GM18867 (cell line): Measurements from ENCODE around the gene MSH2.

ENCODE experiments used
- ATAC-seq: cut with Tn5 transposase; IDR thresholded peaks from one replicate; pipeline ENCODE4 v1.9.1; 2021; ENCODE audit warnings: mild to moderate bottlenecking, moderate library complexity; ENCODE audit not compliant: unreplicated experiment

Gene MSH2

DNA sequence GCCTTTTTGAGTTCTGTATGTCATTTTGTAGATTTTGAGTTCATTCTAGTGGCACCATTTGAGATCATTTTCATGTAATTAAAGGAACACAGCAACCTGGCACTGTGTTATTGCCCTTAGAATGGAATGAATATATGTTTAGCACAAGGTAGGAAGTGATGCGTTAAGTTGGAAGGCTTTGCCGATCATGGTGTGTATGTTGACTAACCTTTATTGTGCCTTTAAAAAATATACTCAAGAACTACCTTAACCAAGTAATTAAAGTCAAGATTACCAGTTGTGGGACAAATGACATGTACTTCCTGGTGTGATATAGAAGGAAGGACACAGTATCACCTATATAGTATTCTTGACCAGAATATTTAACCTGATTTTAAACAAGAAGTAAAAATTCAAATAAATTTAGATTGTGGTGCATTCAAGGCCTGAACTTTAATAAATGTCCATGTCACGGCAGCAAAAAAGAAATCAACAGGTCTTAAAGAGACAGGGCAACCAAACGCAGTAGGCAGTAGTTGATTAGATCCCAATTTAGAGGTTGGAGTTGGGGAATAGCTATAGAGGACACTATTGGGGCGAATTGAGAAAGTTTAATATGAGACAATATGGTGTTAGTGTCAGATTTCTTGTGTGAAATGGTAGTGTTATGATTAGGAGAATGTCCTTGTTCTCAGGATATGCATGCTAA, 68.6 kb downstream of the MSH2 start:
- no peak for ATAC-seq

DNA sequence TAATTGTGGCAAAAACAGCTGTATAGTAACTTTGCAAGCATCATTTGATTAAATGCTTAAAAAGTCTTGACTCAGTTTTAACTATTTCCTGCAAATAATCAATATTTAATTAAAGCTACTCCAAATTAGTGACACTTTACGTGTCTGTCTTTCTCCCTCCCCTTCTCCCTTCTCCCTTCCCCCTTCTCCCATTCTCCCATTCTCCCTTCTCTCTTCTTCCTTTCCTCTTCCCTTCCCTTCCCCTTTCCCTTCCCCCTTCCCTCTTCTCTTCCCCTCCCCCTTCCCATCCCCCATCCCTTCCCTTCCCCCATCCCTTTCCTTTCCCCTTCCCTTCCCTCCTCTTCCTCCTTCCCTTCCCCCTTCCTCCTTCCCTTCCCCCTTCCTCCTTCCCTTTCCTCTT, 76.9 kb downstream of the MSH2 start:
- no peak for ATAC-seq

DNA sequence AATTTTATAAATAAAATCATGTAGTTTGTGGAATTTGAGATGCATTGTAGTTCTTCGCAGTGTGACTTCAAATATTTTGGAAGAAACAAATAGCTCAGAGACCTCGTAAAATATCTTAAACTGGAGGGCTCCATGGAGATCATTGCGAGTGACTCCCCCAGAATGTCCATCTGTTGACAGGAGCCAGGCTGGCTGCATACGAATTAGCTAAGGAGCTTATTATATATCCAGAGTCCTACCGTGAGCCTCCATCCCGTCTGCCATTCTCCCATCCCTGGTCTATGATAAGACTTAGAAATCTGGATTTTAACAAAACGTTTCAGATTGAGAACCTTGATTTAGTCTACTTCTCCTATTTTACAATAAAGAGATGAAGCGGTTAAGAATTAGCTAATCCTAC, 80.2 kb downstream of the MSH2 start:
- no peak for ATAC-seq

DNA sequence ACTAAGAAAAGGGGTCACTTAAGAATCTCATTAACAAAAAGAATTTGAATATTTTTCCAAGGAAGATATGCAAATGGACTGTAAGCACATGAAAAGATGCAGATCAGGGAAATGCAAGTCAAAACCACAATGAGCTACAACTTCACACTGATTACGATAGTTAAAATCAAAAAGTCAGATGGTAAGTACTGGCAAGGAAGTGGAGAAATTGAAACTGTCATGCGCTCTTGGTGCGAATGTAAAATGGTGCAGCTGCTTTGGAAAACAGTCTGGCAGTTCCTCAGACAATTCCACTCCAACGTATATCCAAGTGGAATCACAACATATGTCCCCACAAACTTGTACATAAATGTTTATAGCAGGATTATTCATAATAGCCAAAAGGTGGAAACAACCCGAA, 81.4 kb downstream of the MSH2 start:
- ATAC-seq = no peak

DNA sequence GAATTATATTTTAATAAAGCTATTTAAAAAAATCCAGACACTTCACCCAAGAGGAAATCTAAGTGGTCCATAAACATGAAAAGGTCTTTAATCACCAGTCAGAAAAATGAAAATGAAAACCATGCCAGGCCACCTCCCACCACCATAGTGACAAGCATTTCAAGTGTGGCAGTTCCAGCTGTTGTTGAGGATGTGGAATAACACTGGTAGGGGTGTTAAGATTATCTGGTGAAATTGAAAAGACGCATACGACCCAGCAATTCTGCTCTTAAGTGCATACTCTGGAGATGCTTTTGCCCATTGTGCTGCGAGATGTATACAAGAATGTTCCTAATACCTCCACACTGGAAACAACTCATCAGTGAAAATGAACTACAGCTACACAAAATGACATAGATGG, 82.2 kb downstream of the MSH2 start:
- no peak for ATAC-seq

DNA sequence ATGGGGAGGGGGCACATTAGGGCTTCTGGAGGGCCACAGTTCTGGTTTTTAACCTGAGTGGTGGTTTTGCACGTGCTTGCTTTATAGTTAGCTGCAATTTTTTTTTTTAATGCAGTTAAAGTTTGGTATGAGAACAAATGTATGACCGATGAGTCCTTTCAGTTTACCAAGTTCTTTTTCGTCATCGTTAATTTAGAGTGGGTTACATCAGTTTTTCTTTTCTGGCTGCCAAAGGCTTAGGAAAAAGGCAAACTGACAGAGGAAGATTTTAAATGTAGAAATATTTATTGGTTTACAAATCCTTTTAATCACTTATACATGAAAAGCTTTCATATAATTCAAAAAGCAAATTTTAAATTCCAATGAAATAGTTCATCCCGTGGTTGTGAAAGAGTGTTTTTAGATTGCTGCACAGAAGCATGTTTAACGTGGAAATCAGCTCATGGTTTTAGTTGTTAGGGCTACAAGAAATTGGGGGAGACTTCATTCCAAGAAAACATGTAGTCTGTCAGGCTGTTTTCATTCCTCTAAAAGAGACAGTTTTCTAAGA, 82.9 kb downstream of the MSH2 start:
- ATAC-seq = no peak

DNA sequence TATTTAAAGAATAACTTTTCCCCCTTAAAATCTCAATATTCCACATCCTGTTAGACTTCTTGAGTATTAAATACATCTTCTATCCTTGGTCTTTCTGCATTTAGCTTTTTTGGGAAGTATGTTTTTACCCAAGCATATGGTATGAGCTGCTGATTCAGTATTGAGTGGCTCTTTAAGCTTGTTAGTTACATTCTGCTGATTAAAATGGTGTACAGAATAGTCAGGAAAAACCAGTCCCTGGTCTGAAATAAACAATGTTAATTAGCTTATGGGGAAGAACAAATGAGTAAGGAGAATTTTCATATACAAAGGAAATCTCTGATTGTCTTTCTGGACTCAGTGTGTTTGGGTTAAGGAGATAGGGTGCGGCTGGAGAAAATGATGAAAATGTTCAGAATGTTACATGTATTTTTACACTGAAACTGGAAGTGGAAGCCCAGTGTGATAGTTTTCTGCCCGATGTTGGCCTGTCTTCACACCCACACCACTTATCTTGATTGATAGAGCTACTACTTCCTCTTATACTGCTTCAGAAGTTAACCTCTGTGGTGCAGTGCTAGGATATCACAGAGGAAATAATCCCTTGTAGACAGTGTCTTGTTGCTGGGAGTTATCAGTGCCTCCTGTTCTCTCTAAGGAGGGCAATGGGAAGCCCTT, 84.0 kb downstream of the MSH2 start:
- peak; percentile 98 for ATAC-seq

DNA sequence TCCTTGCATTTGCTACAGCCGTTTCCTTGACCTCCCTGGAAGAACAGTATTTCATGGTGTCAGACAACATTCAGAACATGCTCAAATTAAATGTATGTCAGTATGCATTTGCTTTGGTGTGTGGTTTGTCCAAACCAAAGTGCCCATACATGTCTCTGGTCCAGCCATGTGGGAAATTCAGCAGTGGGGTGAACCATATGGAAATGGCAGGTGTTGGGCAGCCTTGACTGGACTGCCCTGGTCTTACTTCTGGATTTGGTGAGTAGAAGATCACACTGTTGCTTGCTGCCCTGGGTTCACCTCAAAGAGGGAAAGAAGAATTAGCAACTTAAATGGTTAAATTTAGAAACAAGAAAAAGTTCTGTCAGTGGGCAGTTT, 84.5 kb downstream of the MSH2 start:
- ATAC-seq = peak; percentile 19

DNA sequence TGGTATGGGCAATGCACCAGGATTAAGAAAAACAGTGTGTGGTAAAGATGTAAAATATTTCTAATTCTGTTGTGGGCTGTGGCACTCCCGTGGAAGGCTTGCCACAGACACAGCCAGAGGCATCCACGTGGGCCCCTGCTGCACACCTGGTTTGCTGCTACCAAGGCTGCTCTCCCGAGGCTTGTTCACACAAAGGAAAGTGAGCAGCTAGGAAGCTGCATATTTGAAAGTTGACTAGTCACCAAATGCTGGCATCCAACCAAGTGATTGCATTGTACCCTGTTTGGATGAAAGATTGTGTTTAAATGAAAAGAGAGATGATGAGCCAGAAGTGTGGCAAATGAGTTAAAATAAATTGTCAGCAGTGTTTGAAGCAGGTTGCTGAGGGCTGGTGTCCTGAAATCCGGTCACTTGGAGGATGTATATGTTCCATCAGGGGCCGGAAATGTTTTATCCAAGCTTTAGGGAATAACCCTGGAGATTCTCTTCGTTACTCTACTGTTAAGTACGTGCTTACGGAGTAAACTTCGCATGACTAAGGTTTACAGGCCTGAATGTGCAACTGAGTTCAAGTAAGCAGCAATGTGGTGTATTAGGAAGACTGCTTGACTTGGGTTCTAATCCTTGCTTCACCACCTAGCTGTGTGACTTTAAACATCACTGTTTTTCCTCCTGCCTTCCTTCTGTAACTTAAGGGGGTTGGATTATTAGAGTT, 86.1 kb downstream of the MSH2 start:
- ATAC-seq = no peak

DNA sequence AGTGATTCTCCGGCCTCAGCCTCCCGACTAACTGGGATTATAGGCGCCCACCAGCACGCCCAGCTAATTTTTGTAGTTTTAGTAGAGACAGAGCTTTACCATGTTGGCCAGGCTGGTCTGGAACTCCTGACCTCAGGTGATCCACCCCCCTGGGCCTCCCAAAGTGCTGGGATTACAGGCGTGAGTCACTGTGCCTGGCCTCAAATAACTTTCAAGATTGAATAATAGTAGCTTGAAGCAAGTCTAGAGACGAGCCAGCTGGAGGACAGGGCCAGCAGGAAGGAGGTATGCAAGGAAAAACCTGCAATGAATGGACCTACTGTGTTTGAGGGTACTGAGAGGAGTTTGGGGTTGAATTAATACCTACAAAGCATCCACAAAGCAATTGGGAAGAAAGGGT, 87.5 kb downstream of the MSH2 start:
- no peak for ATAC-seq

DNA sequence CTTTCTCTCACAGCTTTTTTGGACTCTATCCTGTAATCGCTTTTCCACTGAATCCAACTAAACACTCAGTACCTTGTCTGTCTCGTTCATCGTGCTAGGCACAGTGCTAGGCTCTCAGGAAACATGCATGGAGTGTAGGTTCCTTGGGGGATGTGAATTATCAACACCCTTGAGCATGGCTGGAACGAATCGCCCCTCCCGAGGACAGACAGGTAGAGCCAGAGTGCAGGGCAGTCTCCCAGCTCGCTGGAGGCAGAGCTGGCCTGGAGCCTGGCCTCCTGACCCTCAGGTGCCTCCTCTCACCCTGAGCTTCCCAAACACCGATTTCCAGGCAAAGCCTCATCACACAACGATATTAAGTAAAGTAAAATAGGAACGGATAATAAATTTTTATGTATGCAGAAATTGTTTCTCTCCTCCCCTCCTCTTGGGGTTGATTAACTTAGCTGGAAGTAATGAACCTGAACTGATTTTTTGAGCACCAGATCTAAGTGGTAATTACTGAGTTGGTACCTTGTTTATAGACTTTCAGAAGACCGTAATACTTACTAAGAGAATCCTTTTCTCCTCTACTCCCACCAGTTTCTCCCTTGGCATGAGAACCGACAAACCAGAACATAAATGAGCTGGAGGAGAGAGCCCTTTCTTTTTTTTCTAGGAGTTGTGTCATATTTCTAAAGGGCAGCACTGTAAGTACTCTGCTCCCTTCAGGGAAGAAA, 90.5 kb downstream of the MSH2 start:
- no peak for ATAC-seq

DNA sequence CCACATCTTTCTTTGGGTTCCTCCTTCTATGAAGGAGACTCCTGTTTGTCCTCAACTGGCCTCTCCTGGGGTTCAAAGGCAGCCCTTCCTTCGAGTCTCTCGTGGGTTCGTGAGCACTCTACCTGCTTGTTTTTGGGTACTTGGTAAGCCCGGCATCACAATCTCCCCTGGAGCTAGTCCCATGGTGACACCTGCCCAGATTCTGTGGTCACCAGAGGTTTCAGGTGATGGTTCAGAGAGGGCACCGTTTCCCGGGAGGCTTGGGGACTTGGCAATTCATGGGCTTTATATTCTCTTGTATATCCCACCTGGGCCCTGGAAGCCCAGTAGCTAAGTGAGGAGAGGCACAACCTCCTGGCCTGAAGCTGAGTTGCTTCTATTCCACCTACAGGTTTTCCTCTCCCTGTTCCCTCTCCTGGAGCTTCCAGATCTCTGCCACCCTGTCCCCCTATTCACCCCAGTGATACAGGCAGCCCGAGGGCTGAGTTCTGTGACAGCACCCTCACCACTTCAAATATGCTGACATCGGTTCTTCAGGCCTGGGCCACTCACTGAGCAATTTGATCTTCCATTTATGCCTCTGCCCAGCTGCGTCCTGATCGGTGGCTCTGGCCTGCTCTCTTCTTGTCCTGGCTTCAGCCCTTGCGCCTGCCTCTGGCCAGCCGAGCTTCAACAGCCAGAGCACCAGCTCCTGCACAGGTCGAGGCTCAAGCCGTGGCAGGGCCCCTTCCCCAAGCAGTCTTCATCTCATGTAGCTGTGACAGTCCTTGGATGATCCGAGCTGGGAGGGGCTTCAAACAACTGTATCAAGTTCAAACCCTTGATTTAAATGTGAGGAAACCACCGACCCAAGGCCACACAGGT, 91.5 kb downstream of the MSH2 start:
- no peak for ATAC-seq

DNA sequence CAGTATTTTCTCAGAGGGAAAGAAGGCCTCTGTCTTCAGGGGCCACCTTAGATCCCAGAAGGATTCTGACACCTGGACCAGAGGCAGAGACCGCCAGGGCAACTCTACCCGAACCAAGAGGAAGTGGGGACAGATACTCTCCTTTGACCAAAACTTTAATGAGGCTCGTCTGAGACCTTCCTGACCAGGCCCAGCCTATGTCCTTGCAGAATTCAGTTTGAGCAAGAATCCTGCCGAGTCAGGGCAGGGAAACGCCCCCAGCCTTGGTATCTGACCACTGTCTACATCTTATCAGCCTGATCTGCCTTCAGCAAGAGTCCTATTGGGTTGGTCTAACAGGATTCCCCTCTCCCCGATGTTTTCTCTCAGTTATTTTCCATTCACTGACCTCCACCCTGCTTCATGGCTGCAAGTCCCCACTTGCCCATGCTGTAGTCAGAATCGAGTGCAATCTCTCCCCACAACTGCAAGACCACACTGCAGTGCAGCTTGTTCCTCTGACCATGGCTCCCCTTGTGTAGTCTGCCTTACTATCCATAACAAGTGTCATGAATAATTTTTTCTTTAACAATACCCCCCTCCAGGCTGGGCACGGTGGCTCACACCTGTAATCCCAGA, 95.0 kb downstream of the MSH2 start:
- no peak for ATAC-seq

DNA sequence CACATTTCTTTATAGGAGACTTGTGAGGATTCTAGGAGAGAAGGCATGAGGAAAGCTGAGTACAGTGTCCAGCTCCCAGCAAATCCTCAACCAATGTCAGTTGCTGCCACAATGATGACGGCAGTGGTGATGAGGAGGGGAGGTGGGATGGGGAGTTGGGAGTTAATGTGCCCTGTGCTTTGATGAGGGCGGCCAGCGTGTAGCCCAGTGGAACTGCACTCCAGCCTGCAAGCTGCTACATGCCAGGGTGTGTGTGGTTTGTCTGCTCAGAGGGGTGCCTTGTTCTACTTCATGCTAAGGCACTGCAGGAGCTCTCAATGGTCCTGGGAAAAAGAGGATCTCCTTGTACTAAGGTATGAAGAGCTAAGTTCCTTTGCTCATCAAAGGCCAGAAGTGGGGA, 96.1 kb downstream of the MSH2 start:
- no peak for ATAC-seq

DNA sequence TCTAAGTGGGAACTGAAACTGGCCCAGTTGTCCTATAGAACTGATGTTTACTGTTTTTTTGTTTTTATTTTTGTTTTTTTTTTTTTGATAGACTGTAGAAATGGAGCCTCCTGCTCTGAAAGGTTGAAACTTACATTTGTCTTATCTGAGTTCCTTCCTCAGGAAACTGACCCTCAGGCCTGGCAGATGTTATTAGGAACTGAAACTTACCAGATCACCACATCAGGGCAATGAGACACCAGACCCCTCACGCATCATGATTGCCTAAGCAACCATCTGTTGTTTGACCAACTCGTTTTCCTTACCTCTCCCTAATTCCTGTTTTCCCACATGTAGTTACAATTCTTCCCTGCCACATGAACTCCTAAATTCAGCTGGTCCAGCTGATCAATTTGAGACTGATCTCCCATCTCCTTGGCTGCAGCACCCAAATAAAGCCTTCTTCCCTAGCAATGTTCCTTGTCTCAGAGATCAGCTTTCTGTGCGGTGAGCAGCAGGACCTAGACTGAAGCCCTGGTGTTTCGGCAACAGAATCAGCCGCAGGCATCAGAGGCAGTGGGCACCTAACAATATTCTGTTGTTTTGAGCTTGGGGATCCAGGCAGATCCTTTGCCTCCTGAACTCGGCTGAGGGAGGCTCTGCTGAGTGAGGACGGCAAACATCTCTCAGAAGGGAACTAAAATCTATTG, 96.8 kb downstream of the MSH2 start:
- ATAC-seq = no peak

DNA sequence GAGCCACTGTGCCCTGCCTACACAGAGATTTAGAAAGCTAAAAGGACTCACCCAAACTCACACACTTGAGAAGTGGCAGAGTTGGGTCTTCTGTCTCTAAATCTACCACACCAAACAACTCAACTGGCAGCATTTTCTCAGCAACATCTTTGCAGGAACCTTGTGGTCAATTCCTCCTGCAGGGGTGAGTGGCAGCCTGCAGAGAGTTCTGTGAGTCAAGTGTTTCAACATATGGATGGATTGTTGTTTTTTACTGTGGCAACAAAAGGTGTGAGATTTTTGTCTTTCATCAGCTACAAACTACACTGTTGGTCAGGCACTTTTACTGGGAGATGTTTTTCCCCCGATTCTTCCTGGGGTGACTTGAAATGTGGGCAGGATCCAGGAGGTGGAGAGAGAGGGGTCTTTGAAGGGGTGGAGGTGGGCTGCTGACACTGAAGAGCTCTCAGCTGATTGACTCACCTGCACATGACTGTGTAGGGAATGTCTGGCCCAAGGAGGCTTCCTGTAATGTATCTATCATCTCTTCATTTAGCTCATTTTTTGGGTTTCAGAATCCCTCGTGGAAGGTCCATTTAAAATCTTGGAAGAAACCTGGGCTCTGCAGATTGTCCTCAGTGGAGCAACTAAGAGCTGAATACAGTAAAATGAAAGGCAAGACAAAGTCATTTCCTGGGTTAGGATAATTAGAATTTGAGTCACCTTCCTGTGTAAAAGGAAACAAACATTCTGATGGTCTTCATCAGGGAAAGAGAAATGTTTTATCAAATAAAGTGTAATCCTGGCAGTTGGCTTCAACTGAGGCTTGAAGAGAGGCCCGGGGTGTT, 98.6 kb downstream of the MSH2 start:
- no peak for ATAC-seq

DNA sequence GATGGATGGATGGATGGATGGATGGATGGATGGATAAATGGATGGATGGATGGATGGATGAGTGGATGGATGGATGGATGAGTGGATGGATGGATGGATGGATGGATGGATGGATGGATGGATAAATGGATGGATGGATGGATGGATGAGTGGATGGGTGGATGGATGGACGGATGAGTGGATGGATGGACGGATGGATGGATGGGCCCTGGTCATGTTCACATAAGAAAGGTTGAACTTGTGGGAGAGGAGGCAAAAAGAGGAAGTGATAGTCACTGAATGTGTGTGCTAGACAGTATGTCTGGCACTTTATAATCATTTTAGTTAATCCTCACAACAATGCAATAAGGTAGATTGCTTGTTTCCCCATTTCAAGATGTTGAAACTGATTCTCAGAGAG, 99.5 kb downstream of the MSH2 start:
- ATAC-seq = peak; percentile 72

DNA sequence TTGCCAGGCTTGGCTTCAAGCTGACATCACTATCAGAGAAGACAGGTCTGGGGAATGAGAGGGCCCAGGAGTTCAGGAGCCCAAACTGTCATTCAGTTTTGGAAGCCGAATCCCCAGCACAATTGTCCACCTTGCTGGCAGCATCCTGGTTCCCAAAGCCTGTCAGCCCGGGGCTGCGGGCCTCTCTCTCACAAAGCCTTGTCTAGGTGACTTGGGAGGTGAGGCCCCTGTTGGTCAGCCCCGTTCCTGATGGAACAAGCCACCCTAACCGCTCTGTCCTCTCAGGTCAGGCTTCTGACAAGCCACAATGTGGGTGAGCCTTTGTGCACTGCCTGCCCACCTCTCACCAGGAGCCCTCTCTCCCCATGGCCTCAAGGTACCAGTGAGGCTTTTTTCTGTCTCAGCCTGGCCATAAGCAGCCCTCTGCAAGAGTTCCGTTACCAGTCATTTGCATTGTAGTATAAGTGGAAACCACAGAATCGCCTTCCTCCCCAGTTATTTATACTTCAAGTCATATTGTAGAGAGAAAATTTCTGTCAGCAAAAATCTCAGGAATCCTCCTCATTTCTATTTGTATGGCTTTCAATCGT, 100.6 kb downstream of the MSH2 start:
- ATAC-seq = peak; percentile 79
